GM21526 (cell line): Measurements from ENCODE around the gene NDEL1.

ENCODE experiments used
- ATAC-seq: cut with Tn5 transposase; IDR thresholded peaks from one replicate; pipeline ENCODE4 v1.9.1; 2021; ENCODE audit warnings: moderate library complexity; ENCODE audit not compliant: unreplicated experiment, low FRiP score

The NDEL1 gene

GRCh38 chr17:8496081-8496480 lies 60.4 kb downstream of the NDEL1 start:
- ATAC-seq, result no peak

GRCh38 chr17:8499171-8499570 lies 63.5 kb downstream of the NDEL1 start:
- ATAC-seq, result no peak

GRCh38 chr17:8499614-8500013 lies 63.9 kb downstream of the NDEL1 start:
- no peak for ATAC-seq

GRCh38 chr17:8500609-8501008 lies 64.9 kb downstream of the NDEL1 start:
- ATAC-seq, result no peak

GRCh38 chr17:8502126-8502525 lies 66.4 kb downstream of the NDEL1 start:
- no peak for ATAC-seq

- ATAC-seq, result no peak
Measured at GRCh38 chr17:8503368-8503767, 67.7 kb downstream of the NDEL1 start.

- no peak for ATAC-seq
Measured at GRCh38 chr17:8503807-8504206, 68.1 kb downstream of the NDEL1 start.

GRCh38 chr17:8504460-8505207 lies 69.0 kb downstream of the NDEL1 start:
- no peak for ATAC-seq

- ATAC-seq, result no peak
Measured at GRCh38 chr17:8506145-8506544, 70.5 kb downstream of the NDEL1 start.

- no peak for ATAC-seq
Measured at GRCh38 chr17:8514801-8515200, 79.1 kb downstream of the NDEL1 start.
